GM12878 (cell line): Measurements from ENCODE around the gene CD14. TPM values are rescaled to one million over a fixed set of nuclear protein-coding genes. Genes with fewer than 3 reads are reported as not detected.

Experiments
- ATAC-seq: fragments of 200-7000 bp; cut with Tn5 transposase; 3 replicates; pipeline ENCODE4 v1.9.1; 2020; ENCODE audit warnings: mild to moderate bottlenecking, moderate library complexity
- BruUV-seq: library from RNA; stranded (reverse); fragments of 400-500 nt; replicated peaks from 2 replicates; lab custom pipeline; 2021; lab: Mats Ljungman, UMichigan
- CTCF ChIA-PET: fragments of 300-600 bp; sonication (Branson Sonifier 250); formaldehyde crosslinking; extraction: SDS; loops from one replicate; lab custom pipeline; 2021; ENCODE audit warnings: inconsistent platforms; lab: Yijun Ruan, JAX
- POLR2A ChIA-PET: fragments of 350-600 bp; formaldehyde crosslinking; extraction: SDS; loops from one replicate; lab custom pipeline; 2021; ENCODE audit warnings: inconsistent platforms; lab: Charles Lee
- RAD21 ChIA-PET: fragments of 300-600 bp; sonication (Branson Sonifier 250); formaldehyde crosslinking; loops from one replicate; lab custom pipeline; 2023; ENCODE audit warnings: antibody characterized with exemption; ENCODE audit not compliant: unreplicated experiment; lab: Charles Lee
- SMC1A ChIA-PET: fragments of 300-600 bp; sonication (Branson Sonifier 250); formaldehyde crosslinking; loops from one replicate; lab custom pipeline; 2023; ENCODE audit not compliant: unreplicated experiment, uncharacterized antibody; lab: Charles Lee
- DNase-seq: peaks from one replicate; pipeline ENCODE4 v3.0.0-alpha.2; 2011; ENCODE audit warnings: low read depth, low spot score
- FAIRE-seq: peaks from 3 replicates; lab custom pipeline; 2011; peaks lifted over from hg19 to GRCh38; lab: Jason Lieb, UNC
- H2AFZ ChIP-seq: 2 replicates; pipeline ENCODE4 v1.6.0; 2011; ENCODE audit warnings: low read depth, low read length, control low read depth; ENCODE audit not compliant: control insufficient read depth
- H3K27ac ChIP-seq: 2 replicates; pipeline ENCODE4 v1.5.1; 2011; ENCODE audit warnings: control low read depth; ENCODE audit not compliant: control insufficient read depth, insufficient read depth
- H3K27me3 ChIP-seq, 2 experiments: replicated peaks in 1 of 2; 2 replicates each; pipeline versions ENCODE4 v1.6.0 to v1.6.1; 2011; ENCODE audit warnings: low read length in 1 of 2; ENCODE audit not compliant: control insufficient read depth in 2 of 2, insufficient read depth in 2 of 2
- H3K36me3 ChIP-seq, 2 experiments: 2 replicates each; pipeline ENCODE4 v1.5.1; 2011; ENCODE audit warnings: low read length in 1 of 2; ENCODE audit not compliant: control insufficient read depth in 2 of 2, insufficient read depth in 2 of 2
- H3K4me1 ChIP-seq: 2 replicates; pipeline ENCODE4 v1.6.1; 2011; ENCODE audit warnings: mild to moderate bottlenecking, low read length, moderate library complexity, mixed read lengths; ENCODE audit not compliant: control insufficient read depth, insufficient read depth
- H3K4me2 ChIP-seq: 2 replicates; pipeline ENCODE4 v1.6.0; 2011; ENCODE audit warnings: control low read depth; ENCODE audit not compliant: control insufficient read depth, insufficient read depth
- H3K4me3 ChIP-seq: fragments of 200-600 bp; sonication (generic); 2 replicates; pipeline ENCODE4 v1.5.1; 2016
- H3K79me2 ChIP-seq: 2 replicates; pipeline ENCODE4 v1.6.0; 2011; ENCODE audit warnings: low read length; ENCODE audit not compliant: control insufficient read depth, insufficient read depth
- H3K9ac ChIP-seq: 2 replicates; pipeline ENCODE4 v1.8.0; 2011; ENCODE audit warnings: low read length, control low read depth, mixed read lengths; ENCODE audit not compliant: control insufficient read depth, insufficient read depth
- H3K9me3 ChIP-seq: replicated peaks from 3 replicates; pipeline ENCODE4 v1.5.1; 2011; ENCODE audit warnings: mild to moderate bottlenecking, low read length; ENCODE audit not compliant: control insufficient read depth, insufficient read depth
- H4K20me1 ChIP-seq: 2 replicates; pipeline ENCODE4 v1.6.0; 2011; ENCODE audit not compliant: control insufficient read depth, insufficient read depth
- BHLHE40 ChIP-seq, 2 experiments: fragments of 450-650 bp in 1 of 2; IDR thresholded peaks; 2 replicates each; pipeline ENCODE4 v1.6.1; 2011 to 2017; ENCODE audit warnings: low read depth in 2 of 2, borderline replicate concordance in 1 of 2, improper control_type of control experiment in 1 of 2, low read length in 1 of 2, mild to moderate bottlenecking in 1 of 2
- BRCA1 ChIP-seq: IDR thresholded peaks from 2 replicates; pipeline ENCODE4 v1.6.1; 2011; ENCODE audit warnings: low read depth, low read length, improper control_type of control experiment
- EED ChIP-seq: sonication (generic); IDR thresholded peaks from 2 replicates; pipeline ENCODE4 v1.6.1; 2016; ENCODE audit warnings: antibody characterized with exemption, low read depth
- RFX5 ChIP-seq: IDR thresholded peaks from 2 replicates; pipeline ENCODE4 v1.6.1; 2011; ENCODE audit warnings: low read depth, low read length, improper control_type of control experiment
- WGBS: methylation state at CpG from one replicate; pipeline ENCODE4 v1.1.6; 2016; ENCODE audit warnings: low lambda C conversion rate; ENCODE audit not compliant: insufficient replicate concordance, insufficient coverage; ENCODE audit errors: missing lambda C conversion rate; 5-methylcytosine and 5-hydroxymethylcytosine counted together
- in situ Hi-C: fragments of 300-500 bp; cut with MboI; formaldehyde crosslinking; loops from 9 replicates; pipeline ENCODE4 v1.14.3; 2018; ENCODE audit warnings: mixed read lengths
- intact Hi-C: fragments of 100-400 bp; cut with micrococcal nuclease; formaldehyde crosslinking; loops from one replicate; pipeline ENCODE4 v1.14.2; 2022; ENCODE audit not compliant: unreplicated experiment
- polyA plus RNA-seq, 11 experiments: library from polyadenylated mRNA; depleted of rRNA in 4 of 11; unstranded in 6 of 11; stranded (reverse) in 5 of 11; fragments of >200 nt; fragmentation: Nextera tagmentation in 4 of 11; fragmentation: Illumina TruSeq in 1 of 11; extraction: Ambion mirVana in 4 of 11; extraction: Trizol in 1 of 11; gene quantifications; 1 replicate in 1 of 11; 2 replicates in 10 of 11; pipeline versions ENCODE4 v1.2.1 to v1.2.3, GENCODE V29; 2011 to 2016; ENCODE audit warnings: inconsistent platforms in 2 of 11, missing spikeins in 2 of 11, low read depth in 1 of 11
- total RNA-seq, 4 experiments: library from RNA; depleted of rRNA in 3 of 4; stranded (reverse); fragments of >200 nt in 3 of 4; fragmentation: Illumina TruSeq in 1 of 4; extraction: Trizol in 1 of 4; gene quantifications; 2 replicates each; pipeline versions ENCODE4 v1.2.1 to v1.2.3, GENCODE V29; 2013 to 2021
- TF ChIP-seq, protein P1 (sequence below): fragments of 450-650 bp; IDR thresholded peaks from 2 replicates; pipeline ENCODE4 v1.6.1; 2017; ENCODE audit warnings: mild to moderate bottlenecking, moderate library complexity

The CD14 gene
- total and polyA plus RNA-seq, 10 of the 15 experiments (the other 5 are each of a cell fraction or from before 2014, with no cell fraction given), result 0.09 to 0.72 (median 0.18) TPM; not detected in 5

DNA sequence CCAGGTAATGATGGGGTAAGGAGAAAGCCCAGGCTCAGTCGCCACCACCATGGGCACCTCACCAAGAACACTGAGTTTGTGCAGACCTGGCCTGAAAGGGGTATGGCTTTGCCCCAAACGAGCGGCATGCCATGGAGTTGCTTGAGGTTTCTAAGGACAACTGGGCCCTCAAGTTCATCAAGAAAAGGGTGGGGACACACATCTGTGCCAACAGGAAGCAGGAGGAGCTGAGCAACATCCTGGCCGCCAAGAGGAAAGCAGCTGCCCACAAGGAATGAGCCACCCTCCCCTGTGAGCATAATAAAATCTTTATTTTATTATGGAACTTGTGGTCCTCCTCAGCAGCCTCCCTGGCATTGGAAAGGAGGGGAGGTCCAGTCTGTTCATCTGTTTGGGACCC lies 23.8 kb downstream of the CD14 start:
- H3K79me2 ChIP-seq, result no peaks in the 10 kb centered on the region
- no peak for ATAC-seq
- CTCF ChIA-PET, result no interaction called here
- H3K4me1 ChIP-seq, result no peaks in the 10 kb centered on the region
- 34% methylated on average over 4 of the region's 4 CpGs for WGBS
- TF ChIP-seq RFX5, result no peak
- TF ChIP-seq BHLHE40 (IDR thresholded peaks at IDR 0.05; ENCODE audit: borderline replicate concordance in 1 of 2, low read depth in 2 of 2, low read length in 1 of 2), result no peak
- TF ChIP-seq BRCA1, result no peak
- TF ChIP-seq, protein P1, sequence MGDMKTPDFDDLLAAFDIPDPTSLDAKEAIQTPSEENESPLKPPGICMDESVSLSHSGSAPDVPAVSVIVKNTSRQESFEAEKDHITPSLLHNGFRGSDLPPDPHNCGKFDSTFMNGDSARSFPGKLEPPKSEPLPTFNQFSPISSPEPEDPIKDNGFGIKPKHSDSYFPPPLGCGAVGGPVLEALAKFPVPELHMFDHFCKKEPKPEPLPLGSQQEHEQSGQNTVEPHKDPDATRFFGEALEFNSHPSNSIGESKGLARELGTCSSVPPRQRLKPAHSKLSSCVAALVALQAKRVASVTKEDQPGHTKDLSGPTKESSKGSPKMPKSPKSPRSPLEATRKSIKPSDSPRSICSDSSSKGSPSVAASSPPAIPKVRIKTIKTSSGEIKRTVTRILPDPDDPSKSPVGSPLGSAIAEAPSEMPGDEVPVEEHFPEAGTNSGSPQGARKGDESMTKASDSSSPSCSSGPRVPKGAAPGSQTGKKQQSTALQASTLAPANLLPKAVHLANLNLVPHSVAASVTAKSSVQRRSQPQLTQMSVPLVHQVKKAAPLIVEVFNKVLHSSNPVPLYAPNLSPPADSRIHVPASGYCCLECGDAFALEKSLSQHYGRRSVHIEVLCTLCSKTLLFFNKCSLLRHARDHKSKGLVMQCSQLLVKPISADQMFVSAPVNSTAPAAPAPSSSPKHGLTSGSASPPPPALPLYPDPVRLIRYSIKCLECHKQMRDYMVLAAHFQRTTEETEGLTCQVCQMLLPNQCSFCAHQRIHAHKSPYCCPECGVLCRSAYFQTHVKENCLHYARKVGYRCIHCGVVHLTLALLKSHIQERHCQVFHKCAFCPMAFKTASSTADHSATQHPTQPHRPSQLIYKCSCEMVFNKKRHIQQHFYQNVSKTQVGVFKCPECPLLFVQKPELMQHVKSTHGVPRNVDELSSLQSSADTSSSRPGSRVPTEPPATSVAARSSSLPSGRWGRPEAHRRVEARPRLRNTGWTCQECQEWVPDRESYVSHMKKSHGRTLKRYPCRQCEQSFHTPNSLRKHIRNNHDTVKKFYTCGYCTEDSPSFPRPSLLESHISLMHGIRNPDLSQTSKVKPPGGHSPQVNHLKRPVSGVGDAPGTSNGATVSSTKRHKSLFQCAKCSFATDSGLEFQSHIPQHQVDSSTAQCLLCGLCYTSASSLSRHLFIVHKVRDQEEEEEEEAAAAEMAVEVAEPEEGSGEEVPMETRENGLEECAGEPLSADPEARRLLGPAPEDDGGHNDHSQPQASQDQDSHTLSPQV, result no peak
- TF ChIP-seq EED, result no peak
- TF ChIP-seq, all 136 proteins: peak for 0
- in situ Hi-C loops (no loop called here), intact Hi-C loops (no loop called here)
- Histone ChIP-seq H2AFZ (no peak overlapping the region), H4K20me1 (no peaks in the 10 kb centered on the region), H3K27me3 (no peaks in the 10 kb centered on the region), H3K4me3 (no peak overlapping the region), H3K4me2 (no peak overlapping the region), H3K27ac (no peak overlapping the region), H3K9me3 (no peaks in the 10 kb centered on the region), H3K36me3 (no peaks in the 10 kb centered on the region), H3K9ac (no peak overlapping the region)
- no peak for DNase-seq
- BruUV-seq, result no TSS peak
- FAIRE-seq, result no peak
- ChIA-PET RAD21 (no interaction called here), POLR2A (no interaction called here), SMC1A (no interaction called here)
